Liver (tissue), 9 donors: Measurements from ENCODE around the gene NLGN1. TPM values are rescaled to one million over a fixed set of nuclear protein-coding genes. Genes with fewer than 3 reads are reported as not detected.

Source experiments
- DNase-seq: peaks from one replicate; pipeline ENCODE4 v3.0.0-alpha.2; 2017; ENCODE audit warnings: low spot score
- H3K27ac ChIP-seq, 2 donors: one replicate each; pipeline ENCODE4 v1.7.0; 2013; ENCODE audit warnings: inconsistent platforms in 2 of 2, low read length in 2 of 2, control low read depth in 1 of 2, low read depth in 1 of 2, mild to moderate bottlenecking in 1 of 2
- H3K27me3 ChIP-seq, 4 donors: one replicate each; pipeline versions ENCODE4 v1.6.1 to v1.7.0; 2013; ENCODE audit warnings: low read length in 3 of 4, inconsistent platforms in 1 of 4, mild to moderate bottlenecking in 1 of 4, moderate library complexity in 1 of 4; ENCODE audit not compliant: control insufficient read depth in 4 of 4, insufficient read depth in 4 of 4
- H3K36me3 ChIP-seq, 4 donors: one replicate each; pipeline versions ENCODE4 v1.6.1 to v1.7.0; 2013; ENCODE audit warnings: low read length in 3 of 4, mild to moderate bottlenecking in 3 of 4, low read depth in 1 of 4, moderate library complexity in 1 of 4; ENCODE audit not compliant: control insufficient read depth in 4 of 4, insufficient read depth in 3 of 4
- H3K4me1 ChIP-seq, 4 donors: one replicate each; pipeline versions ENCODE4 v1.6.1 to v1.7.0; 2013; ENCODE audit warnings: low read length in 3 of 4, mild to moderate bottlenecking in 3 of 4, moderate library complexity in 1 of 4; ENCODE audit not compliant: control insufficient read depth in 4 of 4, insufficient read depth in 4 of 4
- H3K4me3 ChIP-seq, 3 donors: one replicate each; pipeline versions ENCODE4 v1.6.1 to v1.7.0; 2013; ENCODE audit warnings: low read length in 3 of 3, control low read depth in 1 of 3, low read depth in 1 of 3, mild to moderate bottlenecking in 1 of 3
- H3K9ac ChIP-seq, 2 donors: one replicate each; pipeline ENCODE4 v1.7.0; 2013; ENCODE audit warnings: low read length in 2 of 2, mild to moderate bottlenecking in 2 of 2, moderate library complexity in 2 of 2, control low read depth in 1 of 2, low read depth in 1 of 2
- H3K9me3 ChIP-seq, 4 donors: one replicate each; pipeline versions ENCODE4 v1.6.1 to v1.7.0; 2013; ENCODE audit warnings: low read length in 3 of 4; ENCODE audit not compliant: control insufficient read depth in 4 of 4
- EGR1 ChIP-seq, 2 donors: IDR thresholded peaks; 2 replicates each; pipeline ENCODE4 v1.6.1; 2016 to 2018; ENCODE audit warnings: antibody characterized with exemption in 2 of 2, low read depth in 2 of 2
- FOXA1 ChIP-seq: IDR thresholded peaks from 2 replicates; pipeline ENCODE4 v1.6.1; 2016; ENCODE audit warnings: antibody characterized with exemption
- FOXA2 ChIP-seq: IDR thresholded peaks from 2 replicates; pipeline ENCODE4 v1.6.1; 2016; ENCODE audit warnings: antibody characterized with exemption
- GABPA ChIP-seq, 2 donors: IDR thresholded peaks in 1 of 2; conservative IDR thresholded peaks in 1 of 2; 2 replicates each; pipeline ENCODE4 v1.6.1; 2016; ENCODE audit warnings: antibody characterized with exemption in 2 of 2, mild to moderate bottlenecking in 1 of 2, moderate library complexity in 1 of 2
- HNF4A ChIP-seq, 2 donors: conservative IDR thresholded peaks; 2 replicates each; pipeline ENCODE4 v1.6.1; 2016; ENCODE audit warnings: antibody characterized with exemption in 2 of 2, mild to moderate bottlenecking in 2 of 2
- JUND ChIP-seq, 2 donors: IDR thresholded peaks; 2 replicates each; pipeline ENCODE4 v1.6.1; 2016; ENCODE audit warnings: antibody characterized with exemption in 2 of 2
- NR2F2 ChIP-seq: IDR thresholded peaks from 2 replicates; pipeline ENCODE4 v1.6.1; 2016; ENCODE audit warnings: antibody characterized with exemption
- RAD21 ChIP-seq, 2 donors: IDR thresholded peaks; 2 replicates each; pipeline ENCODE4 v1.6.1; 2016; ENCODE audit warnings: antibody characterized with exemption in 2 of 2, mild to moderate bottlenecking in 2 of 2
- RXRA ChIP-seq, 2 donors: IDR thresholded peaks; 2 replicates each; pipeline ENCODE4 v1.6.1; 2017 to 2018; ENCODE audit warnings: antibody characterized with exemption in 2 of 2, mild to moderate bottlenecking in 1 of 2
- TAF1 ChIP-seq: conservative IDR thresholded peaks from 2 replicates; pipeline ENCODE4 v1.6.1; 2016; ENCODE audit warnings: antibody characterized with exemption, mild to moderate bottlenecking
- WGBS: extraction: QIAGEN DNeasy Blood & Tissue Kit; methylation state at CpG from one replicate; pipeline ENCODE4 v1.1.7; 2013; 5-methylcytosine and 5-hydroxymethylcytosine counted together
- polyA plus RNA-seq, 2 donors: library from polyadenylated mRNA; stranded (reverse) in 1 of 2; unstranded in 1 of 2; fragments of 200-250 nt in 1 of 2; fragments of >200 nt in 1 of 2; fragmentation: Nextera tagmentation in 1 of 2; extraction: Ambion mirVana in 1 of 2; gene quantifications; one replicate each; pipeline versions ENCODE4 v1.2.1 to v1.2.3, GENCODE V29; 2013 to 2015
- total RNA-seq, 2 donors: library from RNA; depleted of rRNA; stranded (reverse); fragments of >200 nt; gene quantifications; one replicate each; pipeline ENCODE4 v1.2.3, GENCODE V29; 2014
- TF ChIP-seq, protein P1 (sequence below): IDR thresholded peaks from 2 replicates; pipeline ENCODE4 v1.6.1; 2016; ENCODE audit warnings: antibody characterized with exemption
- TF ChIP-seq, protein P2 (sequence below): IDR thresholded peaks from 2 replicates; pipeline ENCODE4 v1.6.1; 2016; ENCODE audit warnings: antibody characterized with exemption, mild to moderate bottlenecking
- TF ChIP-seq, protein P3 (sequence below): fragments of 150-350 bp; IDR thresholded peaks from 2 replicates; pipeline ENCODE4 v1.5.1; 2017; ENCODE audit warnings: improper control_type of control experiment, low read depth, low read length; ENCODE audit not compliant: missing input control
- TF ChIP-seq, protein P4 (sequence below): IDR thresholded peaks from 2 replicates; pipeline ENCODE4 v1.6.1; 2016; ENCODE audit warnings: antibody characterized with exemption
- TF ChIP-seq, protein P5 (sequence below): IDR thresholded peaks from 2 replicates; pipeline ENCODE4 v1.6.1; 2016; ENCODE audit warnings: antibody characterized with exemption
- donor health status: healthy.
- donor health status: healthy.
- donor health status: healthy.
- donor health status: healthy.
- donor health status: healthy.

NLGN1 gene
- total and polyA plus RNA-seq, 4 donors, result 0.02 to 0.67 (median 0.37) TPM; not detected in 1

DNA sequence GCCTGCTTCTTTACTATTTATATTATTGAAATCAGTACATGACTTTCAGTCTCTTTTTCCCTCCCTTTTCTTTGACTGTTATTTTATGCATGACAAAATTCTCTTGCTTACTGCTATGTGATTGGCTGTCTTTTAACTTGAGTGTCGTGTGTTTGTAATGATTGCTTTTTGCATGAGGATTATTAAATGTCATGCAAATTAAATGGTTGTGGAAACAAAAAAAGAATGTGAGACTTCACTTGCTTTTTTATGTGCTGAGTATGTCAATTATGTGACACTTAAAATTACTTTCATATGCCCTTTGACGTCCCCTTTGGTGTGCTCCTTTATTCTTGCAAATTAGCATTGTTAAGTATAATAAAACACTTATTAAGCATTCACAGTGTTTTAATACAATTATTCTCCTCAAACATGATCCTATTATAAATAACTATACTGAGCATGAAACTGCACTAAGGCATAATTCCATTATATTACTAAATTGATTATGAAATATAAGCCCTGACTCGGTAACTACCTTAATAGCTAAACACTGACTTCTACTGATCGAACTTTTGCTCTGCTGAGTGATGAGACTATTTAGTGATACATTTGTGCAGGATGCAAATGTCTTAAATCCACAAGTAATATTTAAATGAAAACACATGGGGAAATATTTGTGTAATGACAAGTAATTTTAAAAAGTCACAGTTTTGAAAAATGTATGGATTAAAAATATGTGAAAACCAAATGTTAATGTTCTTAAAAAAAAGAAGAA, 401.7 kb downstream of the NLGN1 start:
- Histone ChIP-seq H3K4me1 (no peaks in the 10 kb centered on the region), H3K27ac (no peak overlapping the region), H3K36me3 (no peaks in the 10 kb centered on the region), H3K9ac (no peak overlapping the region), H3K9me3 (no peaks in the 10 kb centered on the region), H3K27me3 (peaks cover 0 to under 1% (median 0%) of the 10 kb centered on the region in 4 donors), H3K4me3 (no peak overlapping the region)
- no peak for TF ChIP-seq FOXA1
- no peak for DNase-seq
- 69% methylated on average over 4 of the region's 4 CpGs for WGBS

DNA sequence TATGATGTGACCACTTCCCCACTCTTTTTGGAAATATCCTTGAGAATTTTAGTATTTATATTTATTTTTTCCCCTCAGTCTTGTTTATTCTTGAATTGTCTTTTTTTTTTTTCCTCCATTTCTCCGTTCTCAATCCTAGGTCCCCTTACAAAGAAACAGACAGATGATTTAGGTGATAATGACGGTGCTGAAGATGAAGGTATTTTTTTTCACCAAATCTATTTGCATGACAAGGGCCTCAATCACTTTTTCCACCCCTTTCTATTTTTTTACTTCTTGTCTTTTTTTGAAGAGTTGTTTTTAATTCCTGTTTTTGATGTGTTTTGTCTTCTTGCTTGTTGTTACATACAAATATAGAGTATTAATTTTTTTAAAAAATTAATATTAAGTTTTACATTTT, 402.6 kb downstream of the NLGN1 start:
- no peak for TF ChIP-seq RAD21 (IDR thresholded peaks at IDR 0.05)
- no peak for TF ChIP-seq RXRA (IDR thresholded peaks at IDR 0.05)
- no peak for TF ChIP-seq GABPA (IDR thresholded peaks at IDR 0.05 in 1 of 2, conservative IDR thresholded peaks at IDR 0.05 in 1 of 2)
- TF ChIP-seq, protein P1, sequence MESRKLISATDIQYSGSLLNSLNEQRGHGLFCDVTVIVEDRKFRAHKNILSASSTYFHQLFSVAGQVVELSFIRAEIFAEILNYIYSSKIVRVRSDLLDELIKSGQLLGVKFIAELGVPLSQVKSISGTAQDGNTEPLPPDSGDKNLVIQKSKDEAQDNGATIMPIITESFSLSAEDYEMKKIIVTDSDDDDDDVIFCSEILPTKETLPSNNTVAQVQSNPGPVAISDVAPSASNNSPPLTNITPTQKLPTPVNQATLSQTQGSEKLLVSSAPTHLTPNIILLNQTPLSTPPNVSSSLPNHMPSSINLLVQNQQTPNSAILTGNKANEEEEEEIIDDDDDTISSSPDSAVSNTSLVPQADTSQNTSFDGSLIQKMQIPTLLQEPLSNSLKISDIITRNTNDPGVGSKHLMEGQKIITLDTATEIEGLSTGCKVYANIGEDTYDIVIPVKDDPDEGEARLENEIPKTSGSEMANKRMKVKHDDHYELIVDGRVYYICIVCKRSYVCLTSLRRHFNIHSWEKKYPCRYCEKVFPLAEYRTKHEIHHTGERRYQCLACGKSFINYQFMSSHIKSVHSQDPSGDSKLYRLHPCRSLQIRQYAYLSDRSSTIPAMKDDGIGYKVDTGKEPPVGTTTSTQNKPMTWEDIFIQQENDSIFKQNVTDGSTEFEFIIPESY, result no peak
- no peak for TF ChIP-seq FOXA2
- TF ChIP-seq, protein P2, sequence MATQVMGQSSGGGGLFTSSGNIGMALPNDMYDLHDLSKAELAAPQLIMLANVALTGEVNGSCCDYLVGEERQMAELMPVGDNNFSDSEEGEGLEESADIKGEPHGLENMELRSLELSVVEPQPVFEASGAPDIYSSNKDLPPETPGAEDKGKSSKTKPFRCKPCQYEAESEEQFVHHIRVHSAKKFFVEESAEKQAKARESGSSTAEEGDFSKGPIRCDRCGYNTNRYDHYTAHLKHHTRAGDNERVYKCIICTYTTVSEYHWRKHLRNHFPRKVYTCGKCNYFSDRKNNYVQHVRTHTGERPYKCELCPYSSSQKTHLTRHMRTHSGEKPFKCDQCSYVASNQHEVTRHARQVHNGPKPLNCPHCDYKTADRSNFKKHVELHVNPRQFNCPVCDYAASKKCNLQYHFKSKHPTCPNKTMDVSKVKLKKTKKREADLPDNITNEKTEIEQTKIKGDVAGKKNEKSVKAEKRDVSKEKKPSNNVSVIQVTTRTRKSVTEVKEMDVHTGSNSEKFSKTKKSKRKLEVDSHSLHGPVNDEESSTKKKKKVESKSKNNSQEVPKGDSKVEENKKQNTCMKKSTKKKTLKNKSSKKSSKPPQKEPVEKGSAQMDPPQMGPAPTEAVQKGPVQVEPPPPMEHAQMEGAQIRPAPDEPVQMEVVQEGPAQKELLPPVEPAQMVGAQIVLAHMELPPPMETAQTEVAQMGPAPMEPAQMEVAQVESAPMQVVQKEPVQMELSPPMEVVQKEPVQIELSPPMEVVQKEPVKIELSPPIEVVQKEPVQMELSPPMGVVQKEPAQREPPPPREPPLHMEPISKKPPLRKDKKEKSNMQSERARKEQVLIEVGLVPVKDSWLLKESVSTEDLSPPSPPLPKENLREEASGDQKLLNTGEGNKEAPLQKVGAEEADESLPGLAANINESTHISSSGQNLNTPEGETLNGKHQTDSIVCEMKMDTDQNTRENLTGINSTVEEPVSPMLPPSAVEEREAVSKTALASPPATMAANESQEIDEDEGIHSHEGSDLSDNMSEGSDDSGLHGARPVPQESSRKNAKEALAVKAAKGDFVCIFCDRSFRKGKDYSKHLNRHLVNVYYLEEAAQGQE, result no peak
- TF ChIP-seq, protein P3, sequence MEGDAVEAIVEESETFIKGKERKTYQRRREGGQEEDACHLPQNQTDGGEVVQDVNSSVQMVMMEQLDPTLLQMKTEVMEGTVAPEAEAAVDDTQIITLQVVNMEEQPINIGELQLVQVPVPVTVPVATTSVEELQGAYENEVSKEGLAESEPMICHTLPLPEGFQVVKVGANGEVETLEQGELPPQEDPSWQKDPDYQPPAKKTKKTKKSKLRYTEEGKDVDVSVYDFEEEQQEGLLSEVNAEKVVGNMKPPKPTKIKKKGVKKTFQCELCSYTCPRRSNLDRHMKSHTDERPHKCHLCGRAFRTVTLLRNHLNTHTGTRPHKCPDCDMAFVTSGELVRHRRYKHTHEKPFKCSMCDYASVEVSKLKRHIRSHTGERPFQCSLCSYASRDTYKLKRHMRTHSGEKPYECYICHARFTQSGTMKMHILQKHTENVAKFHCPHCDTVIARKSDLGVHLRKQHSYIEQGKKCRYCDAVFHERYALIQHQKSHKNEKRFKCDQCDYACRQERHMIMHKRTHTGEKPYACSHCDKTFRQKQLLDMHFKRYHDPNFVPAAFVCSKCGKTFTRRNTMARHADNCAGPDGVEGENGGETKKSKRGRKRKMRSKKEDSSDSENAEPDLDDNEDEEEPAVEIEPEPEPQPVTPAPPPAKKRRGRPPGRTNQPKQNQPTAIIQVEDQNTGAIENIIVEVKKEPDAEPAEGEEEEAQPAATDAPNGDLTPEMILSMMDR, result no peak
- TF ChIP-seq JUND (IDR thresholded peaks at IDR 0.05), result no peak
- TF ChIP-seq, protein P4, sequence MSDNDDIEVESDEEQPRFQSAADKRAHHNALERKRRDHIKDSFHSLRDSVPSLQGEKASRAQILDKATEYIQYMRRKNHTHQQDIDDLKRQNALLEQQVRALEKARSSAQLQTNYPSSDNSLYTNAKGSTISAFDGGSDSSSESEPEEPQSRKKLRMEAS, result no peak
- TF ChIP-seq, protein P5, sequence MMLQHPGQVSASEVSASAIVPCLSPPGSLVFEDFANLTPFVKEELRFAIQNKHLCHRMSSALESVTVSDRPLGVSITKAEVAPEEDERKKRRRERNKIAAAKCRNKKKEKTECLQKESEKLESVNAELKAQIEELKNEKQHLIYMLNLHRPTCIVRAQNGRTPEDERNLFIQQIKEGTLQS, result no peak
- no peak for TF ChIP-seq TAF1
- no peak for TF ChIP-seq NR2F2
- TF ChIP-seq EGR1 (IDR thresholded peaks at IDR 0.05; ENCODE audit: low read depth in 2 of 2), result no peak
- no peak for TF ChIP-seq HNF4A (conservative IDR thresholded peaks at IDR 0.05)
- no peak for TF ChIP-seq FOXA1

More for the DNA sequence above, 402.6 kb downstream of the NLGN1 start:
- Histone ChIP-seq H3K36me3 (no peaks in the 10 kb centered on the region), H3K27ac (no peak overlapping the region), H3K9ac (no peak overlapping the region), H3K9me3 (no peaks in the 10 kb centered on the region), H3K4me1 (no peaks in the 10 kb centered on the region), H3K27me3 (no peaks in the 10 kb centered on the region), H3K4me3 (no peak overlapping the region)
- 42% methylated on average over 2 of the region's 2 CpGs for WGBS
- DNase-seq, result no peak
